IMR-90 (cell line): Measurements from ENCODE around the gene ACKR4. TPM values are rescaled to one million over a fixed set of nuclear protein-coding genes. Genes with fewer than 3 reads are reported as not detected.
A peak's percentile ranks its signal among the peaks of the same experiment; 100 is the strongest.

Source experiments
- ATAC-seq: fragments of 200-7000 bp; cut with Tn5 transposase; 2 replicates; pipeline ENCODE4 v1.9.1; 2020; ENCODE audit warnings: low read depth, mild to moderate bottlenecking, moderate library complexity
- BruUV-seq: library from RNA; stranded (reverse); fragments of 400-500 nt; replicated peaks from 2 replicates; lab custom pipeline; 2021; lab: Mats Ljungman, UMichigan
- CTCF ChIA-PET: fragments of 300-600 bp; formaldehyde crosslinking; extraction: SDS; loops from one replicate; lab custom pipeline; 2021; ENCODE audit warnings: antibody characterized with exemption; lab: Yijun Ruan, JAX
- POLR2A ChIA-PET: fragments of 300-600 bp; sonication (Branson Sonifier 250); formaldehyde crosslinking; loops from one replicate; lab custom pipeline; 2022; ENCODE audit warnings: antibody characterized with exemption; ENCODE audit not compliant: unreplicated experiment; lab: Charles Lee
- DNase-seq: peaks from one replicate; pipeline ENCODE4 v3.0.0; 2013
- H2AFZ ChIP-seq: replicated peaks from 2 replicates; pipeline ENCODE3; 2013; ENCODE audit warnings: low read length, mild to moderate bottlenecking; ENCODE audit not compliant: poor library complexity
- H2AK5ac ChIP-seq: 2 replicates; pipeline ENCODE4 v1.6.1; 2013; ENCODE audit warnings: low read depth, low read length, inconsistent platforms
- H2AK9ac ChIP-seq: replicated peaks from 2 replicates; pipeline ENCODE3; 2013; ENCODE audit warnings: mild to moderate bottlenecking, low read depth, low read length, moderate library complexity; ENCODE audit not compliant: poor library complexity
- H2BK120ac ChIP-seq: 2 replicates; pipeline ENCODE4 v1.6.1; 2013; ENCODE audit warnings: low read depth, low read length, inconsistent platforms
- H2BK15ac ChIP-seq: 3 replicates; pipeline ENCODE4 v1.6.1; 2013; ENCODE audit warnings: low read depth, low read length, inconsistent platforms
- H2BK20ac ChIP-seq: 2 replicates; pipeline ENCODE4 v1.6.1; 2013; ENCODE audit warnings: low read depth, mild to moderate bottlenecking, inconsistent platforms, low read length, moderate library complexity
- H2BK5ac ChIP-seq: 2 replicates; pipeline ENCODE4 v1.6.1; 2013; ENCODE audit warnings: mild to moderate bottlenecking, low read depth, low read length, inconsistent platforms; ENCODE audit not compliant: poor library complexity, severe bottlenecking
- H3K14ac ChIP-seq: replicated peaks from 2 replicates; pipeline ENCODE4 v1.6.1; 2013; ENCODE audit warnings: low read depth, low read length, inconsistent platforms
- H3K18ac ChIP-seq: 2 replicates; pipeline ENCODE4 v1.6.1; 2013; ENCODE audit warnings: low read depth, low read length, control low read depth
- H3K23ac ChIP-seq: 2 replicates; pipeline ENCODE4 v1.6.1; 2013; ENCODE audit warnings: low read depth, low read length, inconsistent platforms
- H3K27ac ChIP-seq: 2 replicates; pipeline ENCODE4 v1.5.1; 2013; ENCODE audit warnings: mild to moderate bottlenecking, control low read depth, low read length; ENCODE audit not compliant: insufficient read depth
- H3K27me3 ChIP-seq: 2 replicates; pipeline ENCODE4 v1.6.1; 2013; ENCODE audit warnings: low read length; ENCODE audit not compliant: control insufficient read depth, insufficient read depth
- H3K36me3 ChIP-seq: 2 replicates; pipeline ENCODE4 v1.6.1; 2013; ENCODE audit warnings: low read length, mixed read lengths; ENCODE audit not compliant: control insufficient read depth, insufficient read depth
- H3K4ac ChIP-seq: 2 replicates; pipeline ENCODE4 v1.6.1; 2013; ENCODE audit warnings: low read depth, low read length, inconsistent platforms
- H3K4me1 ChIP-seq: 2 replicates; pipeline ENCODE4 v1.6.1; 2013; ENCODE audit warnings: low read length, mixed read lengths; ENCODE audit not compliant: control insufficient read depth, insufficient read depth
- H3K4me2 ChIP-seq: 2 replicates; pipeline ENCODE4 v1.6.1; 2013; ENCODE audit warnings: low read depth, mild to moderate bottlenecking, control low read depth, low read length, moderate library complexity
- H3K4me3 ChIP-seq: 2 replicates; pipeline ENCODE4 v1.5.1; 2013; ENCODE audit warnings: low read depth, mild to moderate bottlenecking, control low read depth, low read length, moderate library complexity; ENCODE audit not compliant: insufficient read depth
- H3K56ac ChIP-seq: 2 replicates; pipeline ENCODE4 v1.6.1; 2013; ENCODE audit warnings: low read length, inconsistent platforms; ENCODE audit not compliant: insufficient read depth; ENCODE audit errors: extremely low read depth
- H3K79me1 ChIP-seq, 2 experiments: 2 replicates each; pipeline ENCODE4 v1.6.1; 2013; ENCODE audit warnings: low read length in 2 of 2, inconsistent platforms in 1 of 2, low read depth in 1 of 2
- H3K9ac ChIP-seq: 2 replicates; pipeline ENCODE4 v1.6.1; 2013; ENCODE audit warnings: low read depth, low read length, control low read depth
- H3K9me1 ChIP-seq: 2 replicates; pipeline ENCODE4 v1.6.1; 2013; ENCODE audit warnings: low read length, inconsistent platforms; ENCODE audit not compliant: insufficient read depth
- H3K9me3 ChIP-seq: 2 replicates; pipeline ENCODE4 v1.6.1; 2013; ENCODE audit warnings: low read length; ENCODE audit not compliant: control insufficient read depth, insufficient read depth
- H4K20me1 ChIP-seq: 2 replicates; pipeline ENCODE4 v1.6.1; 2013; ENCODE audit warnings: low read length, inconsistent platforms; ENCODE audit not compliant: insufficient read depth
- H4K5ac ChIP-seq: 2 replicates; pipeline ENCODE4 v1.6.1; 2013; ENCODE audit warnings: mild to moderate bottlenecking, low read depth, low read length, control low read depth
- H4K8ac ChIP-seq, 2 experiments: 2 replicates each; pipeline ENCODE4 v1.6.1; 2013; ENCODE audit warnings: low read depth in 2 of 2, low read length in 2 of 2, control low read depth in 1 of 2, inconsistent platforms in 1 of 2
- H4K91ac ChIP-seq: 2 replicates; pipeline ENCODE4 v1.6.1; 2013; ENCODE audit warnings: low read depth, low read length, inconsistent platforms; ENCODE audit not compliant: insufficient read depth
- MAZ ChIP-seq: IDR thresholded peaks from 2 replicates; pipeline ENCODE4 v1.6.1; 2012; ENCODE audit warnings: low read depth, mild to moderate bottlenecking, low read length, improper control_type of control experiment, moderate library complexity, borderline replicate concordance
- NFE2L2 ChIP-seq: fragments of 150-350 bp; IDR thresholded peaks from 2 replicates; pipeline ENCODE4 v1.6.1; 2016; ENCODE audit warnings: low read depth, mild to moderate bottlenecking, low read length
- POLR2A ChIP-seq: IDR thresholded peaks from 2 replicates; pipeline ENCODE4 v1.6.1; 2012; ENCODE audit warnings: mild to moderate bottlenecking, low read depth, low read length
- WGBS, 2 experiments: methylation state at CpG; one replicate each; pipeline versions ENCODE4 v1.1.5 to v1.1.7; 2013; ENCODE audit warnings: missing lambda C conversion rate in 2 of 2; ENCODE audit not compliant: insufficient read length in 1 of 2; ENCODE audit errors: extremely low coverage in 2 of 2; 5-methylcytosine and 5-hydroxymethylcytosine counted together
- dilution Hi-C: fragments of 300-500 bp; cut with HindIII; formaldehyde crosslinking; loops from one replicate; pipeline ENCODE4 v1.14.3; 2018; ENCODE audit warnings: low sequenced_read_pairs; ENCODE audit not compliant: unreplicated experiment
- in situ Hi-C: fragments of 300-500 bp; cut with MboI; formaldehyde crosslinking; loops from 3 replicates; pipeline ENCODE4 v1.14.3; 2019; ENCODE audit warnings: low sequenced_read_pairs, inconsistent platforms, mixed read lengths
- intact Hi-C: fragments of 100-400 bp; cut with micrococcal nuclease; formaldehyde crosslinking; loops from 2 replicates; pipeline ENCODE4 v1.10.0; 2022
- polyA plus RNA-seq, 3 experiments: library from polyadenylated mRNA; depleted of rRNA; stranded (reverse); fragments of >200 nt; gene quantifications; 2 replicates each; pipeline ENCODE4 v1.2.3, GENCODE V29; 2012; ENCODE audit warnings: low replicate concordance in 1 of 3
- total RNA-seq: library from RNA; depleted of rRNA; stranded (reverse); fragments of >200 nt; gene quantifications from 2 replicates; pipeline ENCODE4 v1.2.3, GENCODE V29; 2012

Gene ACKR4
- total and polyA plus RNA-seq, 2 of the 4 experiments (the other 2 are of a cell fraction): 0.18 TPM; not detected in 1

DNA sequence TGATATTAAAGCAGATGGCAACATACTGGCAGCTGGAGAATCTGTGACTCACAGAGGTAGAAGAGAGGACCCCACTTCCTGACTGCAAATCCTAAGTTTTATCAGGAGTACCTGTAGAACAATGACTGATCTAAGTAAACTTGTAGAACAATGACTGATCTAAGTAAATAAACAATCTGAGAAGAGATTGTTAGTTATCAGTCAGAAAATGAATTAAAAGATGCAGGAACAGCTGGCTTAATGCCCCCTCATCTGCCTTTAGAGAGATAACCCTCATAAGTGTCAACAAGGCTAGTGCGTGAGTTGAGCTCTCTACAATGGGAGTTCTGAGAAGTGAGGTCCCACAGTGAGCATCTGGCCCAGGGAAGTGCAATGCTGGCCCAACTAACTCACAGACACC is 48.0 kb downstream of the ACKR4 start:
- Histone ChIP-seq H4K91ac (no peak overlapping the region), H3K9me3 (no peaks in the 10 kb centered on the region), H2AK9ac (no peak overlapping the region), H2BK20ac (no peak overlapping the region), H3K18ac (no peak overlapping the region), H2BK5ac (no peak overlapping the region), H3K14ac (no peak overlapping the region), H3K4me3 (no peak overlapping the region), H3K4me2 (no peak overlapping the region), H2BK120ac (no peak overlapping the region), H2AK5ac (0 out of 2 replicates have a peak overlapping the region, but pooled peaks have one; percentile 9), H4K20me1 (no peaks in the 10 kb centered on the region), H3K27ac (no peak overlapping the region), H2AFZ (no peak overlapping the region), H3K4ac (no peak overlapping the region), H3K27me3 (no peaks in the 10 kb centered on the region), H2BK15ac (no peak overlapping the region), H3K79me1 (peaks cover 2% of the 10 kb centered on the region in 2 experiments; a peak in 2 of 4 replicates), H3K23ac (no peak overlapping the region), H3K9me1 (no peaks in the 10 kb centered on the region), H3K4me1 (no peaks in the 10 kb centered on the region), H4K8ac (no peak overlapping the region), H3K56ac (no peak overlapping the region), H4K5ac (peak overlapping the region; percentile 51; the same call in 1 of the 2 replicates), H3K9ac (no peak overlapping the region), H3K36me3 (no peaks in the 10 kb centered on the region)
- no peak for TF ChIP-seq POLR2A
- no peak for TF ChIP-seq MAZ
- no peak for TF ChIP-seq NFE2L2
- DNase-seq (no peak), ATAC-seq (no peak)
- ChIA-PET CTCF (interaction anchor here (0.6 to 0.7 kb wide), 2 partner anchors 51 to 388 kb away, joined by 3 to 4 read pairs; no protein-coding TSS in a partner anchor), POLR2A (no interaction called here)
- WGBS, 2 experiments: no CpG with 5 or more reads among the region's 1 CpG
- intact Hi-C loops: no loop called here
- in situ Hi-C loops: loop anchor here (5.0 to 25.0 kb wide), 2 partner anchors 103 to 383 kb away; no protein-coding TSS in a partner anchor
- no TSS peak for BruUV-seq
- dilution Hi-C loops: loop anchor here (25.0 kb wide), 1 partner anchor 108 kb away; no protein-coding TSS in a partner anchor
